IMR-90 (cell line): Measurements from ENCODE around the gene LAMA3. TPM values are rescaled to one million over a fixed set of nuclear protein-coding genes. Genes with fewer than 3 reads are reported as not detected.

Source experiments
- ATAC-seq: fragments of 200-7000 bp; cut with Tn5 transposase; 2 replicates; pipeline ENCODE4 v1.9.1; 2020; ENCODE audit warnings: low read depth, mild to moderate bottlenecking, moderate library complexity
- BruUV-seq: library from RNA; stranded (reverse); fragments of 400-500 nt; replicated peaks from 2 replicates; lab custom pipeline; 2021; lab: Mats Ljungman, UMichigan
- CTCF ChIA-PET: fragments of 300-600 bp; formaldehyde crosslinking; extraction: SDS; loops from one replicate; lab custom pipeline; 2021; ENCODE audit warnings: antibody characterized with exemption; lab: Yijun Ruan, JAX
- POLR2A ChIA-PET: fragments of 300-600 bp; sonication (Branson Sonifier 250); formaldehyde crosslinking; loops from one replicate; lab custom pipeline; 2022; ENCODE audit warnings: antibody characterized with exemption; ENCODE audit not compliant: unreplicated experiment; lab: Charles Lee
- DNase-seq: peaks from one replicate; pipeline ENCODE4 v3.0.0; 2013
- H2AFZ ChIP-seq: replicated peaks from 2 replicates; pipeline ENCODE3; 2013; ENCODE audit warnings: low read length, mild to moderate bottlenecking; ENCODE audit not compliant: poor library complexity
- H2AK5ac ChIP-seq: 2 replicates; pipeline ENCODE4 v1.6.1; 2013; ENCODE audit warnings: low read depth, low read length, inconsistent platforms
- H2AK9ac ChIP-seq: replicated peaks from 2 replicates; pipeline ENCODE3; 2013; ENCODE audit warnings: mild to moderate bottlenecking, low read depth, low read length, moderate library complexity; ENCODE audit not compliant: poor library complexity
- H2BK120ac ChIP-seq: 2 replicates; pipeline ENCODE4 v1.6.1; 2013; ENCODE audit warnings: low read depth, low read length, inconsistent platforms
- H2BK15ac ChIP-seq: 3 replicates; pipeline ENCODE4 v1.6.1; 2013; ENCODE audit warnings: low read depth, low read length, inconsistent platforms
- H2BK20ac ChIP-seq: 2 replicates; pipeline ENCODE4 v1.6.1; 2013; ENCODE audit warnings: low read depth, mild to moderate bottlenecking, inconsistent platforms, low read length, moderate library complexity
- H2BK5ac ChIP-seq: 2 replicates; pipeline ENCODE4 v1.6.1; 2013; ENCODE audit warnings: mild to moderate bottlenecking, low read depth, low read length, inconsistent platforms; ENCODE audit not compliant: poor library complexity, severe bottlenecking
- H3K14ac ChIP-seq: replicated peaks from 2 replicates; pipeline ENCODE4 v1.6.1; 2013; ENCODE audit warnings: low read depth, low read length, inconsistent platforms
- H3K18ac ChIP-seq: 2 replicates; pipeline ENCODE4 v1.6.1; 2013; ENCODE audit warnings: low read depth, low read length, control low read depth
- H3K23ac ChIP-seq: 2 replicates; pipeline ENCODE4 v1.6.1; 2013; ENCODE audit warnings: low read depth, low read length, inconsistent platforms
- H3K27ac ChIP-seq: 2 replicates; pipeline ENCODE4 v1.5.1; 2013; ENCODE audit warnings: mild to moderate bottlenecking, control low read depth, low read length; ENCODE audit not compliant: insufficient read depth
- H3K27me3 ChIP-seq: 2 replicates; pipeline ENCODE4 v1.6.1; 2013; ENCODE audit warnings: low read length; ENCODE audit not compliant: control insufficient read depth, insufficient read depth
- H3K36me3 ChIP-seq: 2 replicates; pipeline ENCODE4 v1.6.1; 2013; ENCODE audit warnings: low read length, mixed read lengths; ENCODE audit not compliant: control insufficient read depth, insufficient read depth
- H3K4ac ChIP-seq: 2 replicates; pipeline ENCODE4 v1.6.1; 2013; ENCODE audit warnings: low read depth, low read length, inconsistent platforms
- H3K4me1 ChIP-seq: 2 replicates; pipeline ENCODE4 v1.6.1; 2013; ENCODE audit warnings: low read length, mixed read lengths; ENCODE audit not compliant: control insufficient read depth, insufficient read depth
- H3K4me2 ChIP-seq: 2 replicates; pipeline ENCODE4 v1.6.1; 2013; ENCODE audit warnings: low read depth, mild to moderate bottlenecking, control low read depth, low read length, moderate library complexity
- H3K4me3 ChIP-seq: 2 replicates; pipeline ENCODE4 v1.5.1; 2013; ENCODE audit warnings: low read depth, mild to moderate bottlenecking, control low read depth, low read length, moderate library complexity; ENCODE audit not compliant: insufficient read depth
- H3K56ac ChIP-seq: 2 replicates; pipeline ENCODE4 v1.6.1; 2013; ENCODE audit warnings: low read length, inconsistent platforms; ENCODE audit not compliant: insufficient read depth; ENCODE audit errors: extremely low read depth
- H3K79me1 ChIP-seq, 2 experiments: 2 replicates each; pipeline ENCODE4 v1.6.1; 2013; ENCODE audit warnings: low read length in 2 of 2, inconsistent platforms in 1 of 2, low read depth in 1 of 2
- H3K9ac ChIP-seq: 2 replicates; pipeline ENCODE4 v1.6.1; 2013; ENCODE audit warnings: low read depth, low read length, control low read depth
- H3K9me1 ChIP-seq: 2 replicates; pipeline ENCODE4 v1.6.1; 2013; ENCODE audit warnings: low read length, inconsistent platforms; ENCODE audit not compliant: insufficient read depth
- H3K9me3 ChIP-seq: 2 replicates; pipeline ENCODE4 v1.6.1; 2013; ENCODE audit warnings: low read length; ENCODE audit not compliant: control insufficient read depth, insufficient read depth
- H4K20me1 ChIP-seq: 2 replicates; pipeline ENCODE4 v1.6.1; 2013; ENCODE audit warnings: low read length, inconsistent platforms; ENCODE audit not compliant: insufficient read depth
- H4K5ac ChIP-seq: 2 replicates; pipeline ENCODE4 v1.6.1; 2013; ENCODE audit warnings: mild to moderate bottlenecking, low read depth, low read length, control low read depth
- H4K8ac ChIP-seq, 2 experiments: 2 replicates each; pipeline ENCODE4 v1.6.1; 2013; ENCODE audit warnings: low read depth in 2 of 2, low read length in 2 of 2, control low read depth in 1 of 2, inconsistent platforms in 1 of 2
- H4K91ac ChIP-seq: 2 replicates; pipeline ENCODE4 v1.6.1; 2013; ENCODE audit warnings: low read depth, low read length, inconsistent platforms; ENCODE audit not compliant: insufficient read depth
- BHLHE40 ChIP-seq: fragments of 150-350 bp; IDR thresholded peaks from 2 replicates; pipeline ENCODE4 v1.6.1; 2016; ENCODE audit warnings: mild to moderate bottlenecking, low read depth, low read length
- CEBPB ChIP-seq: IDR thresholded peaks from 2 replicates; pipeline ENCODE4 v1.6.1; 2012; ENCODE audit warnings: low read depth, low read length, improper control_type of control experiment
- CHD1 ChIP-seq: IDR thresholded peaks from 2 replicates; pipeline ENCODE4 v1.6.1; 2012; ENCODE audit warnings: low read depth, low read length, improper control_type of control experiment
- FOS ChIP-seq: fragments of 150-350 bp; IDR thresholded peaks from 2 replicates; pipeline ENCODE4 v1.6.1; 2016; ENCODE audit warnings: low read depth, low read length
- MAFK ChIP-seq: IDR thresholded peaks from 2 replicates; pipeline ENCODE4 v1.6.1; 2012; ENCODE audit warnings: low read depth, low read length, improper control_type of control experiment
- MAZ ChIP-seq: IDR thresholded peaks from 2 replicates; pipeline ENCODE4 v1.6.1; 2012; ENCODE audit warnings: low read depth, mild to moderate bottlenecking, low read length, improper control_type of control experiment, moderate library complexity, borderline replicate concordance
- MXI1 ChIP-seq: IDR thresholded peaks from 2 replicates; pipeline ENCODE4 v1.6.1; 2012; ENCODE audit warnings: low read depth, mild to moderate bottlenecking, low read length, moderate library complexity, borderline replicate concordance
- NFE2L2 ChIP-seq: fragments of 150-350 bp; IDR thresholded peaks from 2 replicates; pipeline ENCODE4 v1.6.1; 2016; ENCODE audit warnings: low read depth, mild to moderate bottlenecking, low read length
- POLR2A ChIP-seq: IDR thresholded peaks from 2 replicates; pipeline ENCODE4 v1.6.1; 2012; ENCODE audit warnings: mild to moderate bottlenecking, low read depth, low read length
- RAD21 ChIP-seq: IDR thresholded peaks from 2 replicates; pipeline ENCODE4 v1.6.1; 2012; ENCODE audit warnings: low read length, improper control_type of control experiment
- RCOR1 ChIP-seq: IDR thresholded peaks from 2 replicates; pipeline ENCODE4 v1.6.1; 2012; ENCODE audit warnings: mild to moderate bottlenecking, low read length, improper control_type of control experiment; ENCODE audit not compliant: insufficient replicate concordance
- RFX5 ChIP-seq: IDR thresholded peaks from 2 replicates; pipeline ENCODE4 v1.8.0; 2012; ENCODE audit warnings: low read depth, mild to moderate bottlenecking, low read length, moderate library complexity
- SMC3 ChIP-seq: fragments of 150-350 bp; IDR thresholded peaks from 2 replicates; pipeline ENCODE4 v1.6.1; 2016; ENCODE audit warnings: low read depth, mild to moderate bottlenecking, antibody characterized with exemption, low read length, moderate library complexity
- WGBS, 2 experiments: methylation state at CpG; one replicate each; pipeline versions ENCODE4 v1.1.5 to v1.1.7; 2013; ENCODE audit warnings: missing lambda C conversion rate in 2 of 2; ENCODE audit not compliant: insufficient read length in 1 of 2; ENCODE audit errors: extremely low coverage in 2 of 2; 5-methylcytosine and 5-hydroxymethylcytosine counted together
- dilution Hi-C: fragments of 300-500 bp; cut with HindIII; formaldehyde crosslinking; loops from one replicate; pipeline ENCODE4 v1.14.3; 2018; ENCODE audit warnings: low sequenced_read_pairs; ENCODE audit not compliant: unreplicated experiment
- in situ Hi-C: fragments of 300-500 bp; cut with MboI; formaldehyde crosslinking; loops from 3 replicates; pipeline ENCODE4 v1.14.3; 2019; ENCODE audit warnings: low sequenced_read_pairs, inconsistent platforms, mixed read lengths
- intact Hi-C: fragments of 100-400 bp; cut with micrococcal nuclease; formaldehyde crosslinking; loops from 2 replicates; pipeline ENCODE4 v1.10.0; 2022
- polyA plus RNA-seq, 3 experiments: library from polyadenylated mRNA; depleted of rRNA; stranded (reverse); fragments of >200 nt; gene quantifications; 2 replicates each; pipeline ENCODE4 v1.2.3, GENCODE V29; 2012; ENCODE audit warnings: low replicate concordance in 1 of 3
- total RNA-seq: library from RNA; depleted of rRNA; stranded (reverse); fragments of >200 nt; gene quantifications from 2 replicates; pipeline ENCODE4 v1.2.3, GENCODE V29; 2012
- TF ChIP-seq, protein P1 (sequence below): conservative IDR thresholded peaks from 2 replicates; pipeline ENCODE4 v1.5.1; 2012; ENCODE audit warnings: mild to moderate bottlenecking, low read depth, low read length, improper control_type of control experiment
- TF ChIP-seq, protein P2 (sequence below): fragments of 150-350 bp; IDR thresholded peaks from 2 replicates; pipeline ENCODE4 v1.6.1; 2017; ENCODE audit warnings: mild to moderate bottlenecking, antibody characterized with exemption, low read length, low read depth
- TF ChIP-seq, protein P3 (sequence below): fragments of 150-350 bp; IDR thresholded peaks from 2 replicates; pipeline ENCODE4 v1.6.1; 2016; ENCODE audit warnings: low read depth, mild to moderate bottlenecking, low read length, moderate library complexity, borderline replicate concordance

Gene LAMA3
- total and polyA plus RNA-seq, 2 of the 4 experiments (the other 2 are of a cell fraction) = 0.18 to 0.19 TPM

DNA sequence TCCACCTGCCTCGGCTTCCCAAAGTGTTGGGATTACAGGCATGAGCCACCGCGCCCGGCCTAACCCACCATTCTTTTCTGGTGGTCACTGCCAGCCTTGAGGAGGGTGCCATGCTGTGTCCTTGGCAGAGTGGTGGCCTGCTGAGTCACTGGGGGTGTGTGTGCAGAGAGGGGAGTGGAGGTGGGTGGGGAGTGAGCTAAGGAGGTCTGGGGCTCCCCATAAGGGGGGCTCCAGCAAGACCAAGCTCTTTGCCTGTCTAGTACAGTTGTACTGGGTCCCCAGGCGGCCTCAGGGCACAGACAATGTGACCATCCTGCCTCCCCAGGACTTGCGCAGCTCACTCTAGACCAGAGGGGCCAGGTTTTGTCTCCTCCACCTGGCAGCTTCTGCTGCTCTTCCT, 36.1 kb downstream of the LAMA3 start:
- no peaks in the 10 kb centered on the region; the same call in 1 of the 2 replicates for H3K9me1 ChIP-seq
- no peak overlapping the region for H2BK120ac ChIP-seq
- no peak overlapping the region for H3K4me2 ChIP-seq
- in situ Hi-C loops = no loop called here
- no peak overlapping the region; the same call in 1 of the 2 replicates for H2AK5ac ChIP-seq
- H3K56ac ChIP-seq = no peak overlapping the region
- no peak overlapping the region for H3K4ac ChIP-seq
- ChIA-PET CTCF (interaction anchor here (0.7 kb wide), 1 partner anchor 40 kb away, joined by 4 read pairs; no protein-coding TSS in a partner anchor), POLR2A (no interaction called here)
- no peaks in the 10 kb centered on the region for H4K20me1 ChIP-seq
- ATAC-seq (no peak), DNase-seq (no peak)
- H4K8ac ChIP-seq = no peak overlapping the region
- BruUV-seq = no TSS peak
- no peak overlapping the region for H3K27ac ChIP-seq
- no peak overlapping the region for H2AK9ac ChIP-seq
- no peak overlapping the region for H3K14ac ChIP-seq
- 100% methylated on average over 2 of the region's 6 CpGs; no CpG with 5 or more reads in 1 of the 2 experiments for WGBS, 2 experiments
- H3K23ac ChIP-seq = no peak overlapping the region
- H3K9ac ChIP-seq = no peak overlapping the region
- no peak overlapping the region for H3K4me3 ChIP-seq
- no peak overlapping the region for H2BK15ac ChIP-seq
- no peaks in the 10 kb centered on the region for H3K9me3 ChIP-seq
- H4K5ac ChIP-seq = no peak overlapping the region
- TF ChIP-seq, protein P1, sequence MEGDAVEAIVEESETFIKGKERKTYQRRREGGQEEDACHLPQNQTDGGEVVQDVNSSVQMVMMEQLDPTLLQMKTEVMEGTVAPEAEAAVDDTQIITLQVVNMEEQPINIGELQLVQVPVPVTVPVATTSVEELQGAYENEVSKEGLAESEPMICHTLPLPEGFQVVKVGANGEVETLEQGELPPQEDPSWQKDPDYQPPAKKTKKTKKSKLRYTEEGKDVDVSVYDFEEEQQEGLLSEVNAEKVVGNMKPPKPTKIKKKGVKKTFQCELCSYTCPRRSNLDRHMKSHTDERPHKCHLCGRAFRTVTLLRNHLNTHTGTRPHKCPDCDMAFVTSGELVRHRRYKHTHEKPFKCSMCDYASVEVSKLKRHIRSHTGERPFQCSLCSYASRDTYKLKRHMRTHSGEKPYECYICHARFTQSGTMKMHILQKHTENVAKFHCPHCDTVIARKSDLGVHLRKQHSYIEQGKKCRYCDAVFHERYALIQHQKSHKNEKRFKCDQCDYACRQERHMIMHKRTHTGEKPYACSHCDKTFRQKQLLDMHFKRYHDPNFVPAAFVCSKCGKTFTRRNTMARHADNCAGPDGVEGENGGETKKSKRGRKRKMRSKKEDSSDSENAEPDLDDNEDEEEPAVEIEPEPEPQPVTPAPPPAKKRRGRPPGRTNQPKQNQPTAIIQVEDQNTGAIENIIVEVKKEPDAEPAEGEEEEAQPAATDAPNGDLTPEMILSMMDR = no peak
- TF ChIP-seq NFE2L2 (no peak), CHD1 (no peak), MAFK (no peak), MXI1 (no peak), SMC3 (no peak), RFX5 (no peak), POLR2A (no peak), RCOR1 (no peak), FOS (no peak), MAZ (no peak), BHLHE40 (no peak), CEBPB (no peak), RAD21 (no peak)
- TF ChIP-seq, protein P2, sequence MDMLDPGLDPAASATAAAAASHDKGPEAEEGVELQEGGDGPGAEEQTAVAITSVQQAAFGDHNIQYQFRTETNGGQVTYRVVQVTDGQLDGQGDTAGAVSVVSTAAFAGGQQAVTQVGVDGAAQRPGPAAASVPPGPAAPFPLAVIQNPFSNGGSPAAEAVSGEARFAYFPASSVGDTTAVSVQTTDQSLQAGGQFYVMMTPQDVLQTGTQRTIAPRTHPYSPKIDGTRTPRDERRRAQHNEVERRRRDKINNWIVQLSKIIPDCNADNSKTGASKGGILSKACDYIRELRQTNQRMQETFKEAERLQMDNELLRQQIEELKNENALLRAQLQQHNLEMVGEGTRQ = no peak
- TF ChIP-seq, protein P3, sequence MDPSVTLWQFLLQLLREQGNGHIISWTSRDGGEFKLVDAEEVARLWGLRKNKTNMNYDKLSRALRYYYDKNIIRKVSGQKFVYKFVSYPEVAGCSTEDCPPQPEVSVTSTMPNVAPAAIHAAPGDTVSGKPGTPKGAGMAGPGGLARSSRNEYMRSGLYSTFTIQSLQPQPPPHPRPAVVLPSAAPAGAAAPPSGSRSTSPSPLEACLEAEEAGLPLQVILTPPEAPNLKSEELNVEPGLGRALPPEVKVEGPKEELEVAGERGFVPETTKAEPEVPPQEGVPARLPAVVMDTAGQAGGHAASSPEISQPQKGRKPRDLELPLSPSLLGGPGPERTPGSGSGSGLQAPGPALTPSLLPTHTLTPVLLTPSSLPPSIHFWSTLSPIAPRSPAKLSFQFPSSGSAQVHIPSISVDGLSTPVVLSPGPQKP = no peak
- no peak overlapping the region for H4K91ac ChIP-seq
- intact Hi-C loops = no loop called here
- H3K4me1 ChIP-seq = peaks cover 4% of the 10 kb centered on the region
- dilution Hi-C loops = no loop called here
- no peak overlapping the region for H3K18ac ChIP-seq
- no peaks in the 10 kb centered on the region for H3K79me1 ChIP-seq
- H2AFZ ChIP-seq = no peak overlapping the region
- H3K36me3 ChIP-seq = no peaks in the 10 kb centered on the region
- H2BK20ac ChIP-seq = peak overlapping the region; percentile 76
- H3K27me3 ChIP-seq = peaks cover 1% of the 10 kb centered on the region; the same call in 1 of the 2 replicates
- H2BK5ac ChIP-seq = no peak overlapping the region
